ENCODE measurements around the gene BRAT1.

DNA sequence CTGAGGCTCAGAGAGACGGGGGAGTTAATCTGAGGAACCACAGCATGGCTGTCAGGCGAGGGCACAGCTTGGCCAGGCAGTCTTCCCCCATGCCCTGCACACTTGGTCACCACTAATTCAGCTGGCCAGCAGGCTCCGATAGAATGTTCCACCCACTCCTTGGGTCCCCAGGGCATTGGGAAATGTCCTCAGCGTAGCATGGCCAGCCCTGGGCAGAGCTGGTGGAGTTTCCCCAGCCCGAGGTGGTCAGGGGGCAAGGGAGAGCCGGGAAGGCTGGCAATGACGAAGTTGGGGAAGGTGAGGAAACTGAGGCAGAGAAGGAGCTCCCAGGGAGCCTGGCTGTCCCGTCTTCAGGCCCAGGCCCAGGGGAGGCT lies 67.1 kb downstream of the BRAT1 start:
- TF ChIP-seq, protein P1, sequence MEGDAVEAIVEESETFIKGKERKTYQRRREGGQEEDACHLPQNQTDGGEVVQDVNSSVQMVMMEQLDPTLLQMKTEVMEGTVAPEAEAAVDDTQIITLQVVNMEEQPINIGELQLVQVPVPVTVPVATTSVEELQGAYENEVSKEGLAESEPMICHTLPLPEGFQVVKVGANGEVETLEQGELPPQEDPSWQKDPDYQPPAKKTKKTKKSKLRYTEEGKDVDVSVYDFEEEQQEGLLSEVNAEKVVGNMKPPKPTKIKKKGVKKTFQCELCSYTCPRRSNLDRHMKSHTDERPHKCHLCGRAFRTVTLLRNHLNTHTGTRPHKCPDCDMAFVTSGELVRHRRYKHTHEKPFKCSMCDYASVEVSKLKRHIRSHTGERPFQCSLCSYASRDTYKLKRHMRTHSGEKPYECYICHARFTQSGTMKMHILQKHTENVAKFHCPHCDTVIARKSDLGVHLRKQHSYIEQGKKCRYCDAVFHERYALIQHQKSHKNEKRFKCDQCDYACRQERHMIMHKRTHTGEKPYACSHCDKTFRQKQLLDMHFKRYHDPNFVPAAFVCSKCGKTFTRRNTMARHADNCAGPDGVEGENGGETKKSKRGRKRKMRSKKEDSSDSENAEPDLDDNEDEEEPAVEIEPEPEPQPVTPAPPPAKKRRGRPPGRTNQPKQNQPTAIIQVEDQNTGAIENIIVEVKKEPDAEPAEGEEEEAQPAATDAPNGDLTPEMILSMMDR (IDR thresholded peaks at IDR 0.05) = no peak
- TF ChIP-seq POLR2A (IDR thresholded peaks at IDR 0.05) = no peak
